ENCODE data around the gene RPL15. TPM values are rescaled to one million over a fixed set of nuclear protein-coding genes. Genes with fewer than 3 reads are reported as not detected.

RPL15 gene
- total and polyA plus RNA-seq, 2 of the 8 experiments (the other 6 are each of a cell fraction or from before 2014, with no cell fraction given) = 2,819 to 6,473 TPM

DNA sequence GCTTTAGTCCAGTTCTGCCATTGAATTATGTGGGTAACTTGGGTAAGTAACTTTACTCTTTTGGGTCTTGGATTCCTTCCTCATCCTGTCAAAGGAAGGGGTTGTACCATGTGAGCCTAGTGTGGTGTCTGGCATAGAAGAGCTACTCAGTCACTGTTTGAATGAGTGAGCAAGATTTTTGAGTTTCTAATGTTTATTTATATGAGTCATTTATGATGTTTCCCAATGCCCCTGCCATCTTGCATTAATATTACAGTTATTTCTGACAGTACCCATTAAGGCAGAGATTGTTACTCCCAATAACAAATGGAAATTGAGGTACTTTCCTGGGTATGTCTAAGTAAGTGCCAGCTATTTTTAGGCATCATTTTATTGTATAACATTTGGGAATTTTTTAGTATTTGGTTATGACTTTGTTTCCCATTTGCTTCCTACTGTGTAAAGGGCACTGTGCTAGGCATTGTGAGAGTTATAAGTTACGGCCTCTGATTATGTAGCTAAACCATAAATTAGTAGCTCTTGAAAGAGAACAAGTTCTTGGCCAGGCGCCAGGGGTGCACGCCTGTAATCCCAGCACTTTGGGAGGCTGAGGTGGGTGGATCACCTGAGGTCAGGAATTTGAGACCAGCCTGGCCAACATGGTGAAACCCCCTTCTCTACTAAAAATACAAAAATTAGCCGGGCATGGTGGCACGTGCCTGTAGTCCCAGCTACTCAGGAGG is 51.7 kb downstream of the RPL15 start:
- Histone ChIP-seq H4K91ac (replicated peaks; ENCODE audit: insufficient read length, low read length) (no peak overlapping the region), H3K27ac (ENCODE audit: low read depth, low read length) (no peak overlapping the region), H3K23me2 (ENCODE audit: low read depth, low read length) (no peaks in the 10 kb centered on the region), H2BK15ac (ENCODE audit: low read length) (no peak overlapping the region), H4K8ac (ENCODE audit: extremely low read depth, insufficient read depth, low read length) (no peak overlapping the region), H3K18ac (ENCODE audit: extremely low read depth, low read length) (no peak overlapping the region), H3K4me3 (ENCODE audit: extremely low read depth in 1 of 4, insufficient read depth in 2 of 4, low read depth in 3 of 4, low read length in 4 of 4) (no peak overlapping the region), H3K79me2 (ENCODE audit: control insufficient read depth in 1 of 2, insufficient read depth in 2 of 2, low read length in 2 of 2) (0 out of 4 replicates have a peak, but pooled peaks cover 0 to 3% of the 10 kb centered on the region in 2 experiments), H4K20me1 (replicated peaks in 1 of 2; ENCODE audit: control insufficient read depth in 1 of 2, insufficient read depth in 2 of 2, low read length in 2 of 2) (no peaks in the 10 kb centered on the region), H3K23ac (ENCODE audit: insufficient read length) (no peak overlapping the region), H3K79me1 (ENCODE audit: low read depth, low read length) (no peaks in the 10 kb centered on the region), H2AFZ (ENCODE audit: low read length) (no peak overlapping the region), H3K27me3 (replicated peaks in 1 of 4; ENCODE audit: control insufficient read depth in 3 of 4, extremely low read depth in 1 of 4, insufficient read depth in 3 of 4, low read length in 3 of 4) (no peaks in the 10 kb centered on the region), H3K4me1 (replicated peaks in 1 of 4; ENCODE audit: control insufficient read depth in 3 of 4, insufficient read depth in 4 of 4, low read length in 3 of 4) (no peaks in the 10 kb centered on the region), H3K4ac (replicated peaks; ENCODE audit: insufficient read length, low read depth, low read length) (no peak overlapping the region), H2AK5ac (ENCODE audit: low read depth, low read length) (no peak overlapping the region), H4K5ac (ENCODE audit: insufficient read length, low read depth, low read length) (no peak overlapping the region), H2BK120ac (replicated peaks; ENCODE audit: low read depth, low read length) (no peak overlapping the region), H3K14ac (ENCODE audit: insufficient read length) (no peak overlapping the region), H2BK20ac (ENCODE audit: low read length) (no peak overlapping the region), H2BK5ac (ENCODE audit: low read depth, low read length) (no peak overlapping the region), H3K4me2 (ENCODE audit: insufficient read depth in 1 of 2, low read depth in 2 of 2, low read length in 2 of 2) (no peak overlapping the region), H3K9ac (replicated peaks in 1 of 4; ENCODE audit: extremely low read depth in 1 of 4, low read depth in 3 of 4, low read length in 3 of 4) (no peak overlapping the region), H3K9me3 (ENCODE audit: insufficient read depth in 2 of 2, low read depth in 1 of 2, low read length in 1 of 2) (no peaks in the 10 kb centered on the region), H3K56ac (replicated peaks; ENCODE audit: insufficient read length, low read depth, low read length) (no peak overlapping the region), H3K36me3 (ENCODE audit: control insufficient read depth in 2 of 4, insufficient read depth in 4 of 4, low read length in 3 of 4) (peaks cover 0 to 45% (median 10%) of the 10 kb centered on the region in 4 experiments; a peak in 4 of 8 replicates), H2BK12ac (ENCODE audit: low read depth, low read length) (no peak overlapping the region)
- FAIRE-seq (no peak), DNase-seq (ENCODE audit: low read depth in 1 of 2, low spot score in 2 of 2) (no peak)
- ChIA-PET POLR2A (ENCODE audit: partially characterized antibody) (interaction anchor here (0.6 to 2.1 kb wide), 3 partner anchors 9 to 22 kb away, joined by 3 to 8 read pairs (median 3); no protein-coding TSS in a partner anchor), CTCF (ENCODE audit: partially characterized antibody) (interaction anchor here (0.6 to 1.4 kb wide), 3 partner anchors 10 to 40 kb away, joined by 3 to 4 read pairs (median 3); no protein-coding TSS in a partner anchor)
- WGBS, 2 experiments (ENCODE audit: extremely low coverage in 1 of 2, insufficient coverage in 1 of 2, insufficient read length in 1 of 2, insufficient replicate concordance in 2 of 2, low coverage in 1 of 2, low lambda C conversion rate in 2 of 2, missing lambda C conversion rate in 1 of 2) = 92% methylated on average over 5 of the region's 5 CpGs; no CpG with 5 or more reads in 1 of the 2 experiments
- TF ChIP-seq JUN (IDR thresholded peaks at IDR 0.05; ENCODE audit: low read depth, low read length) (no peak), RXRA (IDR thresholded peaks at IDR 0.05; ENCODE audit: insufficient read depth, low read depth, low read length) (no peak), SRF (IDR thresholded peaks at IDR 0.05; ENCODE audit: low read depth, low read length) (no peak), KDM1A (IDR thresholded peaks at IDR 0.05; ENCODE audit: borderline replicate concordance, low read length) (no peak), CTBP2 (IDR thresholded peaks at IDR 0.05; ENCODE audit: borderline replicate concordance, insufficient read depth, insufficient read length, low read length) (no peak), CREB1 (IDR thresholded peaks at IDR 0.05) (no peak), CHD1 (IDR thresholded peaks at IDR 0.05; ENCODE audit: low read depth, low read length) (no peak), YY1 (IDR thresholded peaks at IDR 0.05; ENCODE audit: low read depth, low read length) (no peak), EGR1 (IDR thresholded peaks at IDR 0.05; ENCODE audit: borderline replicate concordance, low read depth, low read length) (no peak), KDM4A (IDR thresholded peaks at IDR 0.05; ENCODE audit: low read depth, low read length, severe bottlenecking) (no peak), SUZ12 (IDR thresholded peaks at IDR 0.05; ENCODE audit: low read length) (no peak), SP2 (IDR thresholded peaks at IDR 0.05; ENCODE audit: low read length) (no peak)
- TF ChIP-seq, protein P1, sequence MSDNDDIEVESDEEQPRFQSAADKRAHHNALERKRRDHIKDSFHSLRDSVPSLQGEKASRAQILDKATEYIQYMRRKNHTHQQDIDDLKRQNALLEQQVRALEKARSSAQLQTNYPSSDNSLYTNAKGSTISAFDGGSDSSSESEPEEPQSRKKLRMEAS (IDR thresholded peaks at IDR 0.05) = no peak

Measured in H1 (cell line).